ENCODE data around the gene DTWD1.
"Not testable (repeated sequence)": the region's sequence is repeated elsewhere in the genome, so short reads cannot be mapped to it uniquely, and the experiment has no call there.

GRCh38 chr15:49666486-49666885 is 45.6 kb downstream of the DTWD1 start:
- TF ChIP-seq, protein P1, sequence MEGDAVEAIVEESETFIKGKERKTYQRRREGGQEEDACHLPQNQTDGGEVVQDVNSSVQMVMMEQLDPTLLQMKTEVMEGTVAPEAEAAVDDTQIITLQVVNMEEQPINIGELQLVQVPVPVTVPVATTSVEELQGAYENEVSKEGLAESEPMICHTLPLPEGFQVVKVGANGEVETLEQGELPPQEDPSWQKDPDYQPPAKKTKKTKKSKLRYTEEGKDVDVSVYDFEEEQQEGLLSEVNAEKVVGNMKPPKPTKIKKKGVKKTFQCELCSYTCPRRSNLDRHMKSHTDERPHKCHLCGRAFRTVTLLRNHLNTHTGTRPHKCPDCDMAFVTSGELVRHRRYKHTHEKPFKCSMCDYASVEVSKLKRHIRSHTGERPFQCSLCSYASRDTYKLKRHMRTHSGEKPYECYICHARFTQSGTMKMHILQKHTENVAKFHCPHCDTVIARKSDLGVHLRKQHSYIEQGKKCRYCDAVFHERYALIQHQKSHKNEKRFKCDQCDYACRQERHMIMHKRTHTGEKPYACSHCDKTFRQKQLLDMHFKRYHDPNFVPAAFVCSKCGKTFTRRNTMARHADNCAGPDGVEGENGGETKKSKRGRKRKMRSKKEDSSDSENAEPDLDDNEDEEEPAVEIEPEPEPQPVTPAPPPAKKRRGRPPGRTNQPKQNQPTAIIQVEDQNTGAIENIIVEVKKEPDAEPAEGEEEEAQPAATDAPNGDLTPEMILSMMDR (IDR thresholded peaks at IDR 0.05) = not testable (repeated sequence)
- not testable (repeated sequence) for TF ChIP-seq POLR2A (IDR thresholded peaks at IDR 0.05)
